Mucosa of descending colon (tissue), 3 donors: ENCODE measurements around the gene USP47. TPM values are rescaled to one million over a fixed set of nuclear protein-coding genes. Genes with fewer than 3 reads are reported as not detected.

Experiments
- ATAC-seq: fragments of 200-7000 bp; cut with Tn5 transposase; one replicate; pipeline ENCODE4 v1.9.1; 2020; ENCODE audit warnings: mild to moderate bottlenecking, moderate library complexity
- DNase-seq, 3 donors: peaks; one replicate each; pipeline ENCODE4 v3.0.0-alpha.2; 2020
- H3K36me3 ChIP-seq: fragments of 200-600 bp; one replicate; pipeline ENCODE4 v1.8.0; 2021; ENCODE audit warnings: low read depth, mild to moderate bottlenecking
- H3K4me1 ChIP-seq: fragments of 200-600 bp; one replicate; pipeline ENCODE4 v1.8.0; 2021; ENCODE audit warnings: low read depth, mild to moderate bottlenecking
- H3K4me3 ChIP-seq: fragments of 200-600 bp; one replicate; pipeline ENCODE4 v1.8.0; 2021; ENCODE audit warnings: mild to moderate bottlenecking
- H3K9me3 ChIP-seq: fragments of 200-600 bp; one replicate; pipeline ENCODE4 v1.8.0; 2021; ENCODE audit warnings: mild to moderate bottlenecking
- CTCF ChIP-seq: fragments of 200-600 bp; IDR thresholded peaks from one replicate; pipeline ENCODE4 v1.8.0; 2022; ENCODE audit warnings: antibody characterized with exemption, mild to moderate bottlenecking
- intact Hi-C, 2 donors: fragments of 100-400 bp; cut with DNase I in 1 of 2; cut with micrococcal nuclease in 1 of 2; formaldehyde crosslinking; loops; one replicate each; pipeline versions ENCODE4 v1.11.0 to v1.11.1; 2022; cut with DNase I, micrococcal nuclease
- total RNA-seq, 3 donors: library from RNA; stranded (reverse); fragmentation: NEBNext Ultra II Directional in 2 of 3; extraction: Animal tissue kit (Norgen Biotek cat#: 25700) in 2 of 3; gene quantifications; one replicate each; pipeline versions ENCODE4 v1.2.1 to v1.2.4, GENCODE V29; 2021 to 2023
- donor health status: DM: no; HTN: no; CAD: no; lungs with moderate emphysema.
- donor health status: DM: no; HTN: no; CAD: no.
- donor health status: DM: no; HTN: yes; CAD: no.

The USP47 gene
- total RNA-seq, 3 donors from 2014 or later, result 36.1 to 59.3 (median 39.1) TPM

GRCh38 chr11:11966826-11967668 is 125.3 kb downstream of the USP47 start:
- no peak overlapping the region for H3K4me3 ChIP-seq
- peak; percentile 68 for TF ChIP-seq CTCF
- intact Hi-C loops, result no loop called here
- DNase-seq (peak; percentile 72 to 80 (median 76)), ATAC-seq (peak; percentile 88)
- no peaks in the 10 kb centered on the region for H3K36me3 ChIP-seq
- no peaks in the 10 kb centered on the region for H3K9me3 ChIP-seq
- H3K4me1 ChIP-seq, result no peaks in the 10 kb centered on the region

GRCh38 chr11:11967669-11968510 is 126.1 kb downstream of the USP47 start:
- intact Hi-C loops, result no loop called here
- DNase-seq (no peak), ATAC-seq (no peak)
- no peak for TF ChIP-seq CTCF
- H3K4me3 ChIP-seq, result no peak overlapping the region
- no peaks in the 10 kb centered on the region for H3K9me3 ChIP-seq
- no peaks in the 10 kb centered on the region for H3K4me1 ChIP-seq
- no peaks in the 10 kb centered on the region for H3K36me3 ChIP-seq

GRCh38 chr11:11968511-11969280 is 126.9 kb downstream of the USP47 start:
- Histone ChIP-seq H3K4me3 (no peak overlapping the region), H3K9me3 (no peaks in the 10 kb centered on the region), H3K4me1 (no peaks in the 10 kb centered on the region), H3K36me3 (no peaks in the 10 kb centered on the region)
- TF ChIP-seq CTCF, result no peak
- DNase-seq (no peak), ATAC-seq (no peak)
- intact Hi-C loops, result no loop called here

GRCh38 chr11:11969380-11970215 is 127.8 kb downstream of the USP47 start:
- intact Hi-C loops, result no loop called here
- H3K9me3 ChIP-seq, result no peaks in the 10 kb centered on the region
- H3K36me3 ChIP-seq, result no peaks in the 10 kb centered on the region
- no peak overlapping the region for H3K4me3 ChIP-seq
- DNase-seq, result no peak
- no peak for TF ChIP-seq CTCF
- no peaks in the 10 kb centered on the region for H3K4me1 ChIP-seq
- ATAC-seq, result no peak

- DNase-seq (no peak), ATAC-seq (no peak)
- intact Hi-C loops, result no loop called here
- TF ChIP-seq CTCF, result no peak
- no peaks in the 10 kb centered on the region for H3K4me1 ChIP-seq
- no peaks in the 10 kb centered on the region for H3K9me3 ChIP-seq
- no peaks in the 10 kb centered on the region for H3K36me3 ChIP-seq
- H3K4me3 ChIP-seq, result no peak overlapping the region
Observed at GRCh38 chr11:11970556-11970955, 128.8 kb downstream of the USP47 start.
